ENCODE results near the gene ZNF580.

- TF ChIP-seq SMC3 (conservative IDR thresholded peaks at IDR 0.05; ENCODE audit: insufficient read depth, low read depth, low read length), result no peak
- no peak for TF ChIP-seq HMG20A (CRISPR knock-in tag; conservative IDR thresholded peaks at IDR 0.05)
- no peak for TF ChIP-seq NFYB (IDR thresholded peaks at IDR 0.05; ENCODE audit: extremely low read depth, insufficient read length)
- TF ChIP-seq, protein P1, sequence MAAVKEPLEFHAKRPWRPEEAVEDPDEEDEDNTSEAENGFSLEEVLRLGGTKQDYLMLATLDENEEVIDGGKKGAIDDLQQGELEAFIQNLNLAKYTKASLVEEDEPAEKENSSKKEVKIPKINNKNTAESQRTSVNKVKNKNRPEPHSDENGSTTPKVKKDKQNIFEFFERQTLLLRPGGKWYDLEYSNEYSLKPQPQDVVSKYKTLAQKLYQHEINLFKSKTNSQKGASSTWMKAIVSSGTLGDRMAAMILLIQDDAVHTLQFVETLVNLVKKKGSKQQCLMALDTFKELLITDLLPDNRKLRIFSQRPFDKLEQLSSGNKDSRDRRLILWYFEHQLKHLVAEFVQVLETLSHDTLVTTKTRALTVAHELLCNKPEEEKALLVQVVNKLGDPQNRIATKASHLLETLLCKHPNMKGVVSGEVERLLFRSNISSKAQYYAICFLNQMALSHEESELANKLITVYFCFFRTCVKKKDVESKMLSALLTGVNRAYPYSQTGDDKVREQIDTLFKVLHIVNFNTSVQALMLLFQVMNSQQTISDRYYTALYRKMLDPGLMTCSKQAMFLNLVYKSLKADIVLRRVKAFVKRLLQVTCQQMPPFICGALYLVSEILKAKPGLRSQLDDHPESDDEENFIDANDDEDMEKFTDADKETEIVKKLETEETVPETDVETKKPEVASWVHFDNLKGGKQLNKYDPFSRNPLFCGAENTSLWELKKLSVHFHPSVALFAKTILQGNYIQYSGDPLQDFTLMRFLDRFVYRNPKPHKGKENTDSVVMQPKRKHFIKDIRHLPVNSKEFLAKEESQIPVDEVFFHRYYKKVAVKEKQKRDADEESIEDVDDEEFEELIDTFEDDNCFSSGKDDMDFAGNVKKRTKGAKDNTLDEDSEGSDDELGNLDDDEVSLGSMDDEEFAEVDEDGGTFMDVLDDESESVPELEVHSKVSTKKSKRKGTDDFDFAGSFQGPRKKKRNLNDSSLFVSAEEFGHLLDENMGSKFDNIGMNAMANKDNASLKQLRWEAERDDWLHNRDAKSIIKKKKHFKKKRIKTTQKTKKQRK (IDR thresholded peaks at IDR 0.05; ENCODE audit: borderline replicate concordance, low read depth, low read length), result no peak
- TF ChIP-seq FOXJ3 (CRISPR knock-in tag; IDR thresholded peaks at IDR 0.05), result no peak
- TF ChIP-seq CHD2 (IDR thresholded peaks at IDR 0.05; ENCODE audit: low read depth, low read length), result no peak
- TF ChIP-seq, protein P2, sequence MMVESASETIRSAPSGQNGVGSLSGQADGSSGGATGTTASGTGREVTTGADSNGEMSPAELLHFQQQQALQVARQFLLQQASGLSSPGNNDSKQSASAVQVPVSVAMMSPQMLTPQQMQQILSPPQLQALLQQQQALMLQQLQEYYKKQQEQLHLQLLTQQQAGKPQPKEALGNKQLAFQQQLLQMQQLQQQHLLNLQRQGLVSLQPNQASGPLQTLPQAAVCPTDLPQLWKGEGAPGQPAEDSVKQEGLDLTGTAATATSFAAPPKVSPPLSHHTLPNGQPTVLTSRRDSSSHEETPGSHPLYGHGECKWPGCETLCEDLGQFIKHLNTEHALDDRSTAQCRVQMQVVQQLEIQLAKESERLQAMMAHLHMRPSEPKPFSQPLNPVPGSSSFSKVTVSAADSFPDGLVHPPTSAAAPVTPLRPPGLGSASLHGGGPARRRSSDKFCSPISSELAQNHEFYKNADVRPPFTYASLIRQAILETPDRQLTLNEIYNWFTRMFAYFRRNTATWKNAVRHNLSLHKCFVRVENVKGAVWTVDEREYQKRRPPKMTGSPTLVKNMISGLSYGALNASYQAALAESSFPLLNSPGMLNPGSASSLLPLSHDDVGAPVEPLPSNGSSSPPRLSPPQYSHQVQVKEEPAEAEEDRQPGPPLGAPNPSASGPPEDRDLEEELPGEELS (CRISPR knock-in tag; IDR thresholded peaks at IDR 0.05; ENCODE audit: borderline replicate concordance), result no peak
- no peak for TF ChIP-seq DPF2 (IDR thresholded peaks at IDR 0.05)
Measured at GRCh38 chr19:55649268-55650125, 8.7 kb downstream of the ZNF580 start.
